T-helper 17 cell (primary cell): Measurements from ENCODE around the gene CDC42EP4. TPM values are rescaled to one million over a fixed set of nuclear protein-coding genes. Genes with fewer than 3 reads are reported as not detected.
A peak's percentile ranks its signal among the peaks of the same experiment; 100 is the strongest.
"Not testable (repeated sequence)": the region's sequence is repeated elsewhere in the genome, so short reads cannot be mapped to it uniquely, and the experiment has no call there.

Source experiments
- ATAC-seq: fragments of 150-1000 bp; cut with Tn5 transposase; 2 replicates; pipeline ENCODE4 v1.10.0; 2021; ENCODE audit warnings: mild to moderate bottlenecking, moderate library complexity
- DNase-seq, 3 donors: peaks; one replicate each; pipeline versions ENCODE4 v3.0.0 to v3.0.0-alpha.2; 2020 to 2021
- H3K9me3 ChIP-seq: one replicate; pipeline ENCODE4 v1.7.0; 2013; ENCODE audit warnings: low read length, mild to moderate bottlenecking; ENCODE audit not compliant: control insufficient read depth, poor library complexity, severe bottlenecking
- H3K27ac Mint-ChIP-seq: one replicate; pipeline ENCODE4 v1.8.0; 2022; ENCODE audit warnings: mild to moderate bottlenecking, moderate library complexity, mixed read lengths
- H3K27me3 Mint-ChIP-seq: one replicate; pipeline ENCODE4 v1.8.0; 2022; ENCODE audit warnings: mixed read lengths
- H3K36me3 Mint-ChIP-seq: one replicate; pipeline ENCODE4 v1.8.0; 2022; ENCODE audit warnings: low read depth, mixed read lengths
- H3K4me1 Mint-ChIP-seq: one replicate; pipeline ENCODE4 v1.8.0; 2022; ENCODE audit warnings: mild to moderate bottlenecking, mixed read lengths
- H3K4me3 Mint-ChIP-seq: one replicate; pipeline ENCODE4 v1.8.0; 2022; ENCODE audit warnings: mild to moderate bottlenecking, moderate library complexity, mixed read lengths
- total RNA-seq, 4 donors: library from RNA in 2 of 4; stranded (reverse) in 2 of 4; gene quantifications; one replicate each; pipeline ENCODE4 v1.2.3 and lab custom pipeline; 2022 to 2026

Gene CDC42EP4
- total RNA-seq, 2 donors from 2014 or later, result 4.0 to 4.1 TPM

DNA sequence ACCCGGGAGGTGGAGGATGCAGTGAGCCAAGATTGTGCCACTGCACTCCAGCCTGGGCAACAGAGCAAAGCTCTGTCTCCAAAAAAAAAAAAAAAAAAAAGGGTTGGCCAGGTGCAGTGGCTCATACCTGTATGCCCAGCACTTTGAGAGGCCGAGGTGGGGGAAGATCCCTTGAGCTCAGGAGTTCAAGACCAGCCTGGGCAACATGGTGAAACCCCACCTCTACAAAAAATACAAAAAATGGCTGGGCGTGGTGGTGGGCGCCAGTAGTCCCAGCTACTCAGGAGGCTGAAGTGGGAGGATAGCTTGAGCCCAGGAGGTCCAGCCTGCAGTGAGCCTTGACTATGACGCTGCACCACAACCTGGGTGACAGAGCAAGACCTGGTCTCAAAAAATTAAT, 2.8 kb downstream of the CDC42EP4 start:
- peaks cover 12% of the 10 kb centered on the region for H3K4me1 Mint-ChIP-seq
- H3K9me3 ChIP-seq, H3K27ac Mint-ChIP-seq, ATAC-seq, H3K27me3 Mint-ChIP-seq, H3K36me3 Mint-ChIP-seq, H3K4me3 Mint-ChIP-seq, DNase-seq: not testable (repeated sequence)

- no peaks in the 10 kb centered on the region for H3K9me3 ChIP-seq
- Mint-ChIP-seq H3K36me3 (no peaks in the 10 kb centered on the region), H3K27me3 (peaks cover 4% of the 10 kb centered on the region), H3K4me3 (no peak overlapping the region), H3K27ac (no peak overlapping the region), H3K4me1 (peaks cover 11% of the 10 kb centered on the region)
- ATAC-seq (no peak), DNase-seq (no peak)
Measured at GRCh38 chr17:73308017-73308823, 3.6 kb downstream of the CDC42EP4 start.

- no peak overlapping the region for H3K4me3 Mint-ChIP-seq
- H3K36me3 Mint-ChIP-seq, result no peaks in the 10 kb centered on the region
- ATAC-seq (no peak), DNase-seq (no peak)
- H3K4me1 Mint-ChIP-seq, result peaks cover 11% of the 10 kb centered on the region
- no peaks in the 10 kb centered on the region for H3K9me3 ChIP-seq
- peaks cover 4% of the 10 kb centered on the region for H3K27me3 Mint-ChIP-seq
- no peak overlapping the region for H3K27ac Mint-ChIP-seq
Measured at GRCh38 chr17:73307130-73307529, 4.7 kb downstream of the CDC42EP4 start.

DNA sequence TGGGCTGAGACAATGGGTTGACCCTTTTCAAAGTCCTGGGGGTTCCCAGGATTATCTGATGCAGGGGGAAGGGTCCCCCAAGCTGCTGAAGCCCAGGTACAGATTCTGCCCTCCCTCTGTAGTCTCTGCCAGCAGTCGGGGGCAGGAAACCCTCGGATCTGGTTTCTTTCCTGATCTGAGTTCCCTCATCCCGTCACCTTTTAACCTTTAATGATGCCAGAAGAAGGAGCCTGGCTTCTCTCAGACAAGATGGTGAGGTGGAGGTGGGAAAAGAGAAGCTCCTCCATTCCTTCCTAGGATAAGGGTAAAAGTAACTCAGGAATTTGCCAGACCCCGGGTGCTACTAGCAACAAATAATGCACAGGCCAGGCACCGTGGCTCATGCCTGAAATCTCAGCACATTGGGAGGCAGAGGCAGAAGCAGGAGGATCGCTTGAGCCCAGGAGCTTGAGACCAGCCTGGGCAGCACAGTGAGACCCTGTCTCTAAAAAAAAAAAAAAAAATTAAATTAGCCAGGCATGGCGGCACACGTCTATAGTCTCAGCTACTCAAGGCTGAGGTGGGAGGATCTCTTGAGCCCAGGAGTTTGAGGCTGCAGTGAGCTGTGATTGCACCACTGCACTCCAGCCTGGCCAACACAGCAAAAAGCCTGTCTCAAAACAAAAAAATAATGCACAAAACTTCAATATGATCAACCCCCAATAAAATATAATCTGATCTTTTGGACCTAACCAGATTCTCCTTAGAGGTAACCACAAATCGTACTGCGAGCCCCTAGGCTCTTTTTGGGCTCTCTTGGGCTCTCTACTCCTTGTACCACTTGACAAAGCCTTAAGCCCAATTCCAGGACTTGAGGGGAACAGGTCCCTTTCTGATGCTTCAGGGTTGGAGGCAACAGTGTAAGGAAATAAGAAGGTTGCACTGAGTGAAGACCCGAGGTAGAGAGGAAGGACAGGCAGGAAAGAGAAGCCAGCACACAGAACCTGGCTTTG, 5.7 kb downstream of the CDC42EP4 start:
- no peaks in the 10 kb centered on the region for H3K9me3 ChIP-seq
- ATAC-seq (no peak), DNase-seq (no peak)
- H3K4me1 Mint-ChIP-seq, result peaks cover 11% of the 10 kb centered on the region
- no peak overlapping the region for H3K27ac Mint-ChIP-seq
- peaks cover 4% of the 10 kb centered on the region for H3K27me3 Mint-ChIP-seq
- H3K4me3 Mint-ChIP-seq, result no peak overlapping the region
- H3K36me3 Mint-ChIP-seq, result no peaks in the 10 kb centered on the region

GRCh38 chr17:73304971-73305812, 6.6 kb downstream of the CDC42EP4 start:
- H3K36me3 Mint-ChIP-seq, result no peaks in the 10 kb centered on the region
- no peaks in the 10 kb centered on the region for H3K9me3 ChIP-seq
- peaks cover 9% of the 10 kb centered on the region for H3K4me1 Mint-ChIP-seq
- no peak overlapping the region for H3K27ac Mint-ChIP-seq
- no peak for ATAC-seq
- H3K4me3 Mint-ChIP-seq, result peak overlapping the region; percentile 77
- DNase-seq, result no peak
- H3K27me3 Mint-ChIP-seq, result peaks cover 4% of the 10 kb centered on the region

DNA sequence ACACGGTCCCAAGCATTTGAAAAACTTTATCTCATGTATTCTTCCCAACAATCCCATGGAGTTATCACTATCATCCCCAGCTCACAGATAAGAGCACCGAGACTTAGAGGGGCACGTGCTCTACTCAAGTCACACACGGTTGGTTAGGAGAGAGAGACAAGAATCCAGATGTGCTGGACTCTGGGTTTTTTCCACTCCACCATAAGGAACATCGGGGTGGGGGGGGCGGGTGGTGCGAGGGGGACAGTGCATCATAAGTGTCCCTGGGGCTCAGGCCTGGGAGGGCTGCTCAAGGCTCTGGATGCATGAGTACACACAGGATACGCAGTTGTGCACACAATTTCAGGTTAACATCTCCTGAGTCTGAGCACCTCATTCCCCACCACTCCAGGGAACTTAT, 7.4 kb downstream of the CDC42EP4 start:
- H3K4me1 Mint-ChIP-seq, result peaks cover 7% of the 10 kb centered on the region
- H3K36me3 Mint-ChIP-seq, result no peaks in the 10 kb centered on the region
- H3K27me3 Mint-ChIP-seq, result peaks cover 4% of the 10 kb centered on the region
- no peak overlapping the region for H3K4me3 Mint-ChIP-seq
- DNase-seq, result no peak
- no peaks in the 10 kb centered on the region for H3K9me3 ChIP-seq
- no peak for ATAC-seq
- no peak overlapping the region for H3K27ac Mint-ChIP-seq

DNA sequence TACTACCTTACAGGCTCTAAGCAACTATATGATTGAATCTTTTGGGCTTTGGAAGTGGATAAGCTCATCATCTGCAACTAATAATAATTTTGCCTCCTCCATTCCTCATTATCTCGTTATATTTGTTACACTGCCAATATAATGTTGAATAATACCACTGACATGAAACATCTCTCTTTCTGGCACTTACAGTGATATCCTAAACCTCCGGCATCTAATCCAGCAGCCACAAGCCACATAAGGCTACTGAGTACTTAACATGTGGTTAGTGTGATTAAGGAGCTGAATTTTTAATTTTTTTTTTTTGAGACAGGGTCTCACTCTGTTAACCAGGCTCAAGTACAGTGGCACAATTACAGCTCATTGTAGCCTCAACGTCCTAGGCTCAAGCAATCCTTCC, 9.6 kb downstream of the CDC42EP4 start:
- H3K9me3 ChIP-seq, result no peaks in the 10 kb centered on the region
- no peak for ATAC-seq
- no peak overlapping the region for H3K27ac Mint-ChIP-seq
- H3K4me3 Mint-ChIP-seq, result no peak overlapping the region
- H3K27me3 Mint-ChIP-seq, result peaks cover 4% of the 10 kb centered on the region
- H3K4me1 Mint-ChIP-seq, result peaks cover 5% of the 10 kb centered on the region
- no peaks in the 10 kb centered on the region for H3K36me3 Mint-ChIP-seq
- DNase-seq, result no peak

GRCh38 chr17:73301369-73301768, 10.4 kb downstream of the CDC42EP4 start:
- Mint-ChIP-seq H3K36me3 (no peaks in the 10 kb centered on the region), H3K4me3 (no peak overlapping the region), H3K27me3 (peaks cover 4% of the 10 kb centered on the region), H3K27ac (no peak overlapping the region), H3K4me1 (peaks cover 5% of the 10 kb centered on the region)
- H3K9me3 ChIP-seq, result no peaks in the 10 kb centered on the region
- no peak for DNase-seq
- ATAC-seq, result no peak

DNA sequence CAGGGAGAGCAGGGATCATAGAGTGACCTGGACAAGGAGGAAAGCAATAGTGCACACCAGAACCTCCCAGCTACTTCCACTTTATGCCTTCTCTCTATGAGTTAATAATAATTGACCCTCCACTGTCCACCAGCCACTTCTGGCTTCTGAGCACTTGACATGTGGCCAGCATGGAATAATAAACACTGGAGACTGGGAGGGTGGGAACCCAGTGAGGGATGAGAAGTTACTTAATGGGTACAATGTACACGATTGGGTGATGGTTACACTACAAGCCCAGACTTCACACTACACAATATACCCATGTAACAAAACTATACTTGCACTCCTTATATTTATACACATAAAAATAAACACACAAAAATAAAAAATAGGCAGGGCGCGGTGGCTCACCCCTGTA, 11.4 kb downstream of the CDC42EP4 start:
- peaks cover under 1% of the 10 kb centered on the region for H3K27me3 Mint-ChIP-seq

DNA sequence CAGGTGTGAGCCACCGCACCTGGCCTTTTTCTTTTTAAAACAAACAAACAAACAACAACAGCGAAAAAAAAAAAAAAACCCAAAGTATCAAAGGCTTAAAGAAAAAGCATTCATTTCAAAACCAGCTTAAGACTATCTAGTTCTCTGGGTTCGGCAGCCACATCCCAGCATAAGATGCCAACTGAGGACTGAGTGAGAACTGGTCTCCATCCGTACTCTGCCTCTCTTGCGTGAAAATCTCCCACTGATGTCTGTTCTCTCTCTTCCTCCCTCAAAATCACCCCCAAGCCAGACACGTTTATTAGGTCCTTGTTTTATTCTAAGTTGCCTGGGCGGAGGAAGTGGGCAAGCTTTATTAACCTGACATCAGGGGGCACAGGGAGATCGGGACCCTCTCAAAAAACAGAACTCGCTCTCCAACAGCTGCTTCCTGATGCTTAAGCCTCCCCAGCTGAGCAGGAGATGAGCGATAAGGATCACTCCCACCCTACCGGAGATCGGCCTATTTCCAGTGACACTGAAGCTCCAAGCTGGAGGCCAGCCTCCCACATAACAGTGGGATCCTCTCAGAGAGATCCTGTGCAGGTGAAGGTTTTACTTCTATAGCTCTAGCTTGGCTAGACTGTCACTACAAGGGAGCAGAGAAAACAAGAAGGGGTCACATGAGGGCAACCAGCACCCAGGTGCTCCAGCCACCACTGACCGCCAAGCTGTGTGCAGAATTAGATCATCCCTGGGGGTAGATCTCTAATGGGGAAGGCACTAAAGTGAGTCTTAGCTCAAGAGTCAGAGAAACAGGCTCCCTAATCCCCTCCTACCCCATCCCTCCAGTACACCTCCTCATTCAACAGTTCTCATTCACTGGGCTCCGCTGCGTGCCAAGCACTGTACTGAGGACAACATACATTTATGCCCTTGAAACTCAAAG, 13.6 kb downstream of the CDC42EP4 start:
- H3K4me3 Mint-ChIP-seq, result no peak overlapping the region
- no peak for ATAC-seq
- H3K36me3 Mint-ChIP-seq, result peaks cover under 1% of the 10 kb centered on the region
- no peaks in the 10 kb centered on the region for H3K4me1 Mint-ChIP-seq
- no peaks in the 10 kb centered on the region for H3K9me3 ChIP-seq
- no peak overlapping the region for H3K27ac Mint-ChIP-seq
- DNase-seq, result no peak
- H3K27me3 Mint-ChIP-seq, result no peaks in the 10 kb centered on the region

More for the DNA sequence above, 11.4 kb downstream of the CDC42EP4 start:
- Mint-ChIP-seq H3K4me1 (peaks cover 5% of the 10 kb centered on the region), H3K27ac (no peak overlapping the region), H3K36me3 (no peaks in the 10 kb centered on the region), H3K4me3 (no peak overlapping the region)
- ATAC-seq, result no peak
- no peak for DNase-seq
- H3K9me3 ChIP-seq, result no peaks in the 10 kb centered on the region

DNA sequence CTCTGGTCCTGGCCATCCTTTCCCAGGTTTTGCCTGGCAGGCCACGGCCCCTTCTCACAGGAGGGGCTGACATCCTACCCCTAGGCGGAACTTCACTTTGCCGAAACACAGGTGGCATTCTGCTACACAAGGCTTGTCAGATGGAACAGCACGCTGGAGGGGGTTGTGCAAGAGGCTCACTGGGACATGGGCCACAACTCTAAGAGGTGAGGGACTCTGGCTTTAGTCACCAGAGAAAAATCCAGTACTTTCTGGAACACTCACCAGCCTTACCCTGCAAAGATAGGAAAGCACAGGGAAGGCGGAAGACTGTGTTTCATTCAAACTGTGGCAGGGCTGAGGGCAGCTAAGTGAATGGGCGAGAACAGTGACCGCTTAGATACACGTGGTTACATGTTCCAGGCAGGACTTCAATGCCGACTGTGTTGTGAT, 18.3 kb downstream of the CDC42EP4 start:
- Mint-ChIP-seq H3K27ac (no peak overlapping the region), H3K36me3 (peaks cover 4% of the 10 kb centered on the region), H3K4me1 (peaks cover 21% of the 10 kb centered on the region), H3K27me3 (peaks cover 4% of the 10 kb centered on the region), H3K4me3 (no peak overlapping the region)
- no peaks in the 10 kb centered on the region for H3K9me3 ChIP-seq
- ATAC-seq (no peak), DNase-seq (no peak)

- ATAC-seq (no peak), DNase-seq (no peak)
- Mint-ChIP-seq H3K36me3 (peaks cover 4% of the 10 kb centered on the region), H3K4me1 (peaks cover 21% of the 10 kb centered on the region), H3K27me3 (peaks cover 4% of the 10 kb centered on the region), H3K4me3 (no peak overlapping the region), H3K27ac (no peak overlapping the region)
- H3K9me3 ChIP-seq, result no peaks in the 10 kb centered on the region
Measured at GRCh38 chr17:73293031-73293430, 18.8 kb downstream of the CDC42EP4 start.
